Fibroblast of skin of right quadriceps (primary cell): ENCODE results near the gene TIAM2.

ENCODE experiments used
- DNase-seq: peaks from one replicate; pipeline ENCODE4 v3.0.0-alpha.2; 2013

The TIAM2 gene

DNA sequence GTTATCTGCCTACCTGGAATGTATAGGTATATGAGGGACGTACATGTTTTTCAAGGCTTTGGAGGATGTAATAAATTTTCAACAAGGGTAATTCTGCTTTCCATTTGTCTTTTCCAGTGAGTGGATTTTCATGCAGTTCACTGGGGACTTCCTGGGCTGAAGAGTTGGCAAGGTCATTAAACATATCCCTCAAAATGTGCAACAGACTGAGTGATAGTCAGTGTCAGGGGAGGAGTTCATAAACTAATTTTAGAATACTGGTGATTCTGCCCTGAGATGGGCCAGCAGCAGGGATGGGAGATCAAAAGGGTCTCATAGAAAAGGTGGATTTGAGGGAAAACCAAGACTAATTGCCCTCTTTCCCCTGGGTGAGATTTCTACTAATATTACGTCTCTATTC is 146.4 kb downstream of the TIAM2 start:
- no peak for DNase-seq

DNA sequence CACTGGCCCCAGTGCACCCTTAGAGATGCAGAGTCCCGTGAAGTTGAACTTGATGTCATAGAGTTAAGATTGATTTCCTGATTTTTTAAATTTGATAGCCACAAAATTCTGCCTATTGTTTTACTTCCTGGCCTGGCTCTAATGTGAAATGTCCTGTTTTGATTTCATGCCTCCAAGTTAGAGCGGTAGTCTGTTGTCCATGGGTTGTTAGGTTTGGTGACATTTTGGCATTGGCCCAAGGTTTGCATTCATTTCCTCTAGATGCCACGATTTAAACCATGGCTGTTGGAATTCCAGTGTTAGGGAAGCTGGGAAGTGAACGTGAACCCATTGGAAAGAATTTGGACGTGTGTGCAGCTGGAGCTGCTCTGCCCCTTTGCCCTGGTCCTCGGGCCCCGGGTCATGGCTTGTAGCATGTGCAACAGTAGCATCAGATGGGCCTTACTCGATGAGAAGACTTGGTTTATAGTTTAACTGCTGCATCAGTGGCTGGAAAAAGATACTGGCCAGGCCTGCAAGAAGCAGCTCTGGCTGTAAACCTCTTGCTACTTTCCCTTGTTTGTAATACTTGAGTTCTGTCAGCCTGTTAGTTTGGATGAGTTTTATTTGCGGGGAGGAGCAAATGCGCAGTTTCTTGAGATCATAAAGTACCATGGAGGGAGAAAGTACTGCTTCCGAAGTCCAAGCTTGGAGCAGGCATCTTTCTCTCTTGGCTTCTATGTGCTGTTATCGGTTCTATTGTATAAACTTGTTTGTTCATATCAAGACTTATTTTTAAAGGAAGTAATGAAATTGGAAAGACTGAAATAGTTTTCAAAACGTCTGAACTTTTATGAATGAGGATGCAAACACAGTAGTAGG is 147.3 kb downstream of the TIAM2 start:
- no peak for DNase-seq

DNA sequence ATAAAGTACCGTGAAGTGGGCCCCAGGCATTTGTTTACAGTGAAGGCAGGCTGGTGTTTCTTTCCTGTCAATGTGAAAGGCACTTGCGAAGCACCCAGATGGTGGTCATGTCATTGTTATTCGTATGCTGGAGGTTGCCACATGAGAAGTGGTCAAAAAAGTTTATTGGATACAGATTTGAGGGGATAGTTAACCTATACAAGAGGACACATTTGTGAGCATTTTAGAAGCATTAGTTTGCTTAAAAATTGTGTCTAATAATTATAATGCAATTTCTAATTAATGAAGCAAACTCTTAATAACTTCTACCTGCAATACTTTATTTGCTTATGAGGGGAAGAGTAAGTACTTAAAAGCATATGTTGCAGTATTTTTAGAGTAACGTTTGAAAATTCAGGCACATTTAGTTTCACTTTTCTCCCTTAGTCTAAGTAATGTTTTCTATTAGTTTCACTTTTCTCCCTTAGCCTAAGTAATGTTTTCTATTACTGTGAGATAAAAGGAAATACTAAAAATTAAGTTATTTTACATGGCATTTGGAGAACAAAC is 148.0 kb downstream of the TIAM2 start:
- DNase-seq = no peak

DNA sequence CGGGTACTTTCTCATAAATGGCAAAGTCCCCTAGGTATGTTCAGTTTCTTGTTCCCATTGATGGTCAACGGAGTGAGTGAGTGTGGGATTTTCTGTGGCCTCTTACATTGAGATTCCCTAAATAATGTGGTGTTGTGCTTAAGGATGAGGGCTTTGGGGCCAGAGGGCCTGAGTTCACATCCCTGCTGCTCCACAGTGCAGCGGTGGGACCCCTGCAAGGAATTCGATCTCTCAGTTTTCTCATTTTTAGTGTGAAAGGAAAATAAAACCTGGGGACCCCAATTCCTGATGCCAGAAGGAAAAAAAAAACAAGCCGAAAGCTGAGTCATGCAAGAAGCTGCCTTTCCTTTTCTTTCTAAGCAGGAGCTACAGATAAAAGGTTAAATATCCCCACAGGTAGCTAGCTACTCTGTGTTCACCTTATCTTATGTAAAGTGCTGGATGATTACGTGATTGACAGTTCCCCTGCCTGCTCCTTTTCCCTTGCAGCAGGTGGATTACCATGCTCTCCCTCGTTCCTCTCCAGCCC is 148.5 kb downstream of the TIAM2 start:
- no peak for DNase-seq

DNA sequence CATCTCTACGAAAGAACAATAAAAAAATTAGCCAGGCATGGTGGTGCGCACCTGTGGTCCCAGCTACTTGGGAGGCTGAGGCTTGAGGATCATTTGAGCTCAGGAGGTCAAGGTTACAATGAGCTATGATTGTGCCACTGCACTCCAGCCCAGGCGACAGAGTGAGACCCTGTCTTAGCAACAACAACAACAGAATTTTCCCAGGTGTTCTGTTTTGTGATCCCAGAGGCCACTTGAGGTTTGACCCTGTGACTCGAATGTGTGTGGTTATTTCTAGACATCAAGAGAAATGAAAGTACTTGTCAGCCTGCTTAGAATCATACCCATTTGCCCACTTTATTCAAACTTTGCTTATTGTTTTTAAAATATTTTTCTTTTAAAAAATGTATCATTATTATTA is 151.1 kb downstream of the TIAM2 start:
- no peak for DNase-seq

DNA sequence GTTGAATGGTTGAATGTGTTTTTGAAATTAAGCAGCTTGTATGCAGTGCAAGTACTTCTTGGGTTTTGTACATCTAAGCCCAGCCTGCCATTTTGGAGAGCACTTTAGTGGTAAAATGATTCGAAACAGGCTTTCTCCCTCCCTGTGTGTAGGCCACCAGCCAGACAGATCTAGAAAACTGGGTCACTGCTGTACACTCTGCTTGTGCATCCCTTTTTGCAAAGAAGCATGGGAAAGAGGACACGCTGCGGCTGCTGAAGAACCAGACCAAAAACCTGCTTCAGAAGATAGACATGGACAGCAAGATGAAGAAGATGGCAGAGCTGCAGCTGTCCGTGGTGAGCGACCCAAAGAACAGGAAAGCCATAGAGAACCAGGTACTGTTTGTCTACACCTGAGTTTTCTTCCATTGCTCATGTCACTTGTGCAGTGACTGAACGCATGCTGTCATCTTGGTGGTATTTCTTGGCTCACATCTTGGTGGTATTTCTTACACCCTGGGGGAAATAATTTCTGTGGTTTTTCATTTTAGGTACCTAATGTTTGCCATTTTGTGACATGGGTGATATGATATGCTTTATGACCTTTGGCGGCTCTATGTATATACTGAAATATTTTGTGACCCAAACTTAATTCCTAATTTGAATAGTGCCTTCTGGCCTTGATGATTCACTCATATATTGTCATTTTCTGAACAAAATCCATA is 153.0 kb downstream of the TIAM2 start:
- DNase-seq = no peak

DNA sequence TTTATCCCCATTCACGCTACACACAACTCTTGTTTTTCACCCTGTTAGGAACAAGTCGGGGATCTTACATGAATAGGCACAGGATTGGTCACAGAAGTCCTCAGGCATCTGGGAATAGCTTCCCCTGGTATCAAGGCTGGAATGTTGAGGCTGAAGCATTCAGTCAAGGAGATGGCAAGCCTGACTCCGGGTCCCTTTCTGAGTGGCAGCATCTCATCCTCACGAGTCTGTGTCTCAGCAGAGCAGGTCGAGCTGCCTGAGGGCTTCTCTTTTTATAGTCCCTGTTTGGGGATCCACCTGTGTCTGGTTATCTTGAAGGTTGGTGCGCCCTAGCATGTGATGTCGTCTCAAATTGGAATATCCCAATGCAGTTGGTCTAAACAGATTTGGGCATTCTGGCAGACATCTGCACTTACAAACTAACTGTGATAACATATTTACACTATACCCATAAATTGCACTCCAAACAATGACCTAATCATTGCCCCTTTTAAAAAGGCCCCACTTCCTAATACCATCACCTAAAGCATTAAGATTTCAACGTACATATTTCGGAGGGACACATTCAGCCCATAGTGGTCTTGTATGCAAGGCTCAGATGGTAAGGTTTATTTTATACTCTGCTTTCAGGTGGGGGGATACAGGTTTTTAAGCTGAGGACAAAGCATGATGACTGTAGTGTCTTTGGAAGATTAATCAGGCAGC is 156.0 kb downstream of the TIAM2 start:
- no peak for DNase-seq

DNA sequence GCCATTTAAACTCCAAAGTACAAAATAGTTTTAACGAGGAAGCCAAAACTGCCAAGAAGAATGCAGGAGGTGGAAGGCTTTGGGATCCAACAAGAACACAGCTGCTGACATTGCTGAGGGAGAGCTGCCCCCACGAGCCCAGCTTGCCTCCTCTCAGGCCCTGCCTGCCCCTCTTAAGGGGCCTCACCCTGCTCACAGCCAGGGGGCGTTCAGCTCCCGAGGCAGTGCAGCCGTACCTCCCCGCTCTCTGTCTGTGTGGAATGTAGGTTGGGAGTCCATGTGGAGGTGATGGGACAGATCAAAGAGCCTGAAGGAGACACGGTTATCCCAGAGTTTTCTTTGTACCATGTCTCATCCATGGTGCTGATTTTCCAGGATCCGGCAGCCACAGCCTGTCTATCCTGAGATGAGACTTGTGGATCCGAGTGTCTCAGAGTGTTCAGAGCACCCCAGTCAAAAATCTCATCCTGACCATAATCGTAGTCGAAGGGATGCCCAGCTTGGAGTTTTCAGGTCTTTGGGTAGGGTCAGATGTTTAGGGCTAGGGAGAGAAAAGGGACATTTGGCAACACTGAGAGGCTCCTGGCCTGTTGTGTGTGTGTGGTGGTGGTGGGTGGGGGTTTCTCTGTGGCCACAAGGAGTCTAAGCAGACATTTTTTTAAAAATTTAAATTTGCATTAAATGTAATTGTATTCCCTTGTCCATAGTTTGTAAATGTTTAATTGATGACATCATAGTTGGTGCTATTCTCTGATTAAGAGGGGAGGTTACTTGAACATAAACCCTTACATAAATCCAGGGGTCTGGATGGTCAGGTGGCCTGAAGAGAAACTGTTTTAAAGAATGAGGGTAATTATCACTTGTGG is 157.3 kb downstream of the TIAM2 start:
- DNase-seq = no peak

DNA sequence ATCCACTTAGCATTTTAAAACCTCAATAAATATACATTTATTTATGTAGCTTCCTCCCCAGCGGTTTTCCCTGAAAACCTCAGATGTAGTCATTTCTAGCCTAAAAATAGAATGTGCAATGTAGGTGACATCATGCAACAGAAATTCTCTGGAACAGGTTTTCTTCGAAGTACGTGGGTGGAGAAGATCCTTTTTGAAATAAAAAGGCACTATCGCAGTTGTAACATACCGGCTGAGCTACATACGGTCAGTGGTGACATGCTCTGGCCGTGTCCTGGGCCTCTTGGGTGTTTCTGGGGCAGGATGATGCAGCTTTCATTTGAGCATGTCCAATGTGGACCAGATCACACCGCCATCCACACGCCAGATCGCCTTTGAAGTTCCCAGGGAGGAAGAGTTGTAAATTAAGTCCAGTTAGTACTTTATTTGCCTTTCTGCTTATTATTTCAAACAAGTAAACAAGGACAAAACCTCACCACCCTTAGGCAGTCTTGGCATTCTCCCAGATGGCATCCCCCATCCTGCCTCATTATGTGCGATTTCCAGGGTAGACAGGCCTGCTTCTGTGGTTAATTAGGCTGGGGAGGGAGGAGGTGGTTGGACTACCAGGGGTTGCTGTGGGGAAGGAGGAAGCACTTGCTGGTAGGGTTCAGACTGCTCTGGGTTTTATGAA is 159.2 kb downstream of the TIAM2 start:
- DNase-seq = peak; percentile 91

DNA sequence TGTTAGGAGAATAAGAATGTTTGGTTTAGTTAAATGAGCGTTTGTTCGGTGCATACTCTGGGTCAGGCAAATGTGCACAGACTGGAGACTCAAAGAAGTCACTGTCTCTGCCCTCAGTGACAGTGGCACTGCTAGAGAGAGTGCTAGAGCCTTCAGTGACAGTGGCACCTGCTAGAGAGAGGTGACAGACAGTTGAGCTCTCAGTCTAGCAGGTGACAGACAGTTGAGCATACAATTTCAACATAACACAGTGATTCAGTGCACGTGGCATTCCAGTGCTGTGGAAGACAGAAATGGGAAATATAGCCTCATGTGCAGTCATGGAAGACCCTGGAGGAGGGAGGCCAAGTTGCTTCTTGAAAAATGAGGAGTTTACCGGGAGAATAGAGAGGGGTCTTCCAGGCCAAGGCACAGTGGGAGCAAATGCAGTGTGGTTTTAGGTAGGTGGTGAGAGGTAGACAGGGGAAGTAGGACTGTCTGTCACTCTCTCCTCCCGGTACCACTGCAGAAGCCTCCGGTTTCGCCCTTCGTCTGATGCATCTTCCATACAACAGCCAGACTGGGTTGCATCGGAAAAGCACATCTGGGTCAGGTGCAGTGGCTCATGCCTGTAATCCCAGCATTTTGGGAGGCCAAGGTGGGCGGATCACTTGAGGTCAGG is 160.8 kb downstream of the TIAM2 start:
- DNase-seq = no peak

DNA sequence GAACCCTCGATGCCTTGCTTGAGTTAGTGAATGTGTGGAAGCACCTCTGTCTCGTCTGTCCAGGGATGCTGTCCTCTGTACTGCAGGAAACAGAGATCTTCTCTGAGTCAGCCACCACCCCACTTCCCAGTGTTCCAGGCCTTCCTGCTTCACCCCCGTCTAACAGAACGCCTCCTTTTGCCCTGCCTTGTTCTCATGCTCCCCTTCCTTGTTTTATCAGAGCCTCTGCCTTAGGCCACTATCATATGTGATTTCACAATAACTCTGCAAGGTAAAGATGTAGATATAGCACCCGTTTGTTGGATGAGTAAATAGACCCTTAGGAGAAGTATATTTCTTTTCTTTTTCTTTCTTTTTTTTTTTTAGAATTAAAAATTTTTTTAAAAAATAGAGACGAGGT is 162.0 kb downstream of the TIAM2 start:
- no peak for DNase-seq

DNA sequence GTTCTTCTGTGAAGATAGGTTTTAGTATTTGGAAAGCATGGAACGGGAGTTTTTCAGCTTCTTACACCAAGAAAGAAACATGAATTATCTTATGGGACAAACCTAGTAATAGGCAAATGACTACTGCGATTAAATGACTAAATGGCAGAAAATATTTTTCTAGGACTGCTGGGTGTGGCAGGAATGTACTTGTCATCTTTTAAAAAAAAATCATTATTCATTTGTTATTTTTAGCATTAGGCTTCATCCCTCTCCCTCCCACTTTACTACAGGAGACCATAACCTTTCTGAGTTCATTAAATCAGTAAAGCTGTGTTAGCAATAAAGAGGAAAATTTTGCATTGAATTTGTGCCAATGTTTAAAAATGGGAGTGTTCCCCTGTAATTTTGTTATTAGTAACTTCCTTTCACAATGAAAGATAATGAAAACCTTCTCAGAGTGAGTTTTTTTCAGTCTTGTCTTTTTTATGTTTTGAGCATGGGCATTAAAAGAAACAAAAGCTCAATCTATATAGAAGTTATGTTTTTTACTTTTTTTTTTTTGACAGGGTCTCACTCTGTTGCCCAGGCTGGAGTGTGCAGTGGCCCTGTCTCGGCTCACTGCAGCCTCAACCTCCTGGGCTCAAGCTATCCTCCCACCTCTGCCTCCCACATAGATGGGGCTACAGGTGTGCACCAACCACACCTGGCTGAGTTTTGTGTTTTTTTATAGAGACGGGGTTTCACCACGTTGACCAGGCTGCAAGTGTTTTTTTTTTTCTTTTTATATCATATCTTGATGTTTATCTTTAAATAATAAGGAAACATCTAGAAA is 163.1 kb downstream of the TIAM2 start:
- peak; percentile 61 for DNase-seq

DNA sequence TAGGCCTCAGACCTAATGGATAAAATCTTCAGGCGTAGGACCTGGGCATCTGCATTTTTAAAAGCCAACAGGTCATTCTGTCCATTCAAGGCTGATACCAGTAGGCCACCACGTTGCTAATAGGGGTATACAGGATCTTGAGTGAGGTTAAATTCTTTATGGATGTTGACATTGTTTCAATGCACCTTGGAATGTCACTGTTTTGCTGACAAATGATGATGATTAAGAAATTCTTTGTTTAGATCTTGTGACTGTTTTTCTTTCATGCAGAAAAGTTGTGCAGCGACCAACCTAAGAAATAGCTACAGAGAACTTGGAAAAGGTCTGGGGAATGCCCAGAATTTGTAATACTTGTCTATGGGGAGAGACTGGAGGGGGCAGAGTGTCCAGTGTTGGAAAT is 167.6 kb downstream of the TIAM2 start:
- no peak for DNase-seq

DNA sequence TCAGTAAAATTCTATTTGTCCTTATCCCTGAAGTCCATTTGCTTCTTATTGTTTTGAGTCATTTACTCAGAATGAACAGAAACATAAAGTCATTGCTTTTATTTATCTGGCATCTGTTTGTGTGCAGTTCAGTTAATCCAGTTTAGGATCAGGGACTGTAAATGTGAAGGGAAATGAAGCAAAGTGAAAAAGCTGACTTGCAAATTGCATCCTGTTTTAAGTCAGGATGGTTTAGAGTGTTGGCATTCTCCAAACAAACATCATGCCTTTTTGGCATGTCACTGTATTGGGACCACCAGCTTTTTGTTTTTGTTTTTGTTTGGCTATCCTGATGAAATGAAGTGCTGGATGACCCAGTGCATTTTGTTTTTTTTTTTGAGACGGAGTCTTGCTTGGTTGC is 168.5 kb downstream of the TIAM2 start:
- no peak for DNase-seq

DNA sequence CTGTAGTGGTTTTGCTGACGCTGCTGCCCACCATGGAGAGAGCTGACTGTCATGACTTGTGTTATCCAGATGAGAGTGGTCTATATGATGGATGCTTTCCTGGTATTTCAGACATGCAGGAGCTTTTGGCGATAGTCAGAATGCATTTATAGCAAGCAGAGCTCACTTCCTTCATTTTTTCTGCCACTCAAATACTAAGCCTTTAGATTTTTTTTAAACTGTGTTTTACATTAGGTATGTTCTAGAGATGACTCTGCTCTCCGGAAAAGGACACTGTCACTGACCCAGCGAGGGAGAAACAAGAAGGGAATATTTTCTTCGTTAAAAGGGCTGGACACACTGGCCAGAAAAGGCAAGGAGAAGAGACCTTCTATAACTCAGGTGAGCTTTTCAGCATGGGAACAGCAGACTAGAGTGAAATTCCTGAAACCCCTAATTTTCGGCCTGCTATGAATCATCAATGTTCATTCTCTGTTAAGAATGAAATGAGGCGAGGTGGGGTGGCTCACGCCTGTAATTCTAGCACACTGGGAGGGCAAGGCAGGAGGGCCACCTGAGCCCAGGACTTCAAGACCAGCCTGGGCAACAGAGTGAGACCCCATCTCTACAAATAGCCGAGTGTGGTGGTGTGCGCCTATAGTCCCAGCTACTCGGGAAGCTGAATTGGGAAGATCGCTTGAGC is 170.1 kb downstream of the TIAM2 start:
- DNase-seq = no peak

DNA sequence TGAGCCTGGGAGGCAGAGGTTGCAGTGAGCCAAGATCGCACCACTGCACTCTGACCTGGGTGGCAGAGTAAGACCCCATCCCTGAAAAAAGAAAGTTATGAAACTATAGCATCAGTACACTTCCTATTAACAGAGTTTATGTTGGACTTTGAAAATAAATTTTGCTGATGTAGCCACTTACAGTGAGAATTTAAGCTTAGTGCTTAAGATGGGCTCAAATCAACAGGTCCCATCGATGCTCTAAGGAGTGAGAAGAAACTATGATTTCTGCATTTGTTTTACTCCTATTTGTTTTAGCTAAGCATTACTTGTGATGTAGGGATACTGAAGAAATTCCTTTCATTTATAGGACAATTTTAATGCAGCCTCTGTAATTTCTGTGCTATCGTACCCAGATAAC is 175.4 kb downstream of the TIAM2 start:
- no peak for DNase-seq

DNA sequence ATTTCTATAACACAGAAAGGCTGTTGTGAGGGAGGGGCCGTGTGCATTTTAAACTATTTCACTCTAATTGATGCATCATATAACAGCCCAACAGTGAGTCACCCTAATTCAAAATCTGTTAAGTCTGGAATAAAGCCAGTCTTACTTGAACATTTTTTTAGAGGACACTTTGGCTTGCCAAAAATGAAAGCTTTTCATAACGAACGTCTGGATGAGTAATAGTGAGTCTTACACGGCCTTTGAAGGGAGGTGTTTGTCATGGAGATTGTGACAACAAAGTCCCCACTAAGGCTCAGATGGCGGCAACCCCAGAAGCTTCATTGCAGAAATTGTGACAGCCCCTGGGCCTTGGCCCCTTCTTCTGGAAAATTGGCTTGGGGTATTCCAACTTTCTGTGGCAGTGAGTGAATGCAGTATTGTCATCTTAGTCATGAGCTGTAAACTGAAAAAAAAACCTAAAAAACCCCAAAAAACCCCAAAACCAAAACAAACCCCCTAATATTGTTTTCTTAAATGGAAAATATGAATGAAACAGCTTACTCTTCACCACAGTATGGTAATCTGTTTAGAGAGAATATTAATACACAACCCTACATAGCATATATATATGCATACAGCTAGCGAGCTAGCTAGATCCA is 176.1 kb downstream of the TIAM2 start:
- DNase-seq = peak; percentile 98

DNA sequence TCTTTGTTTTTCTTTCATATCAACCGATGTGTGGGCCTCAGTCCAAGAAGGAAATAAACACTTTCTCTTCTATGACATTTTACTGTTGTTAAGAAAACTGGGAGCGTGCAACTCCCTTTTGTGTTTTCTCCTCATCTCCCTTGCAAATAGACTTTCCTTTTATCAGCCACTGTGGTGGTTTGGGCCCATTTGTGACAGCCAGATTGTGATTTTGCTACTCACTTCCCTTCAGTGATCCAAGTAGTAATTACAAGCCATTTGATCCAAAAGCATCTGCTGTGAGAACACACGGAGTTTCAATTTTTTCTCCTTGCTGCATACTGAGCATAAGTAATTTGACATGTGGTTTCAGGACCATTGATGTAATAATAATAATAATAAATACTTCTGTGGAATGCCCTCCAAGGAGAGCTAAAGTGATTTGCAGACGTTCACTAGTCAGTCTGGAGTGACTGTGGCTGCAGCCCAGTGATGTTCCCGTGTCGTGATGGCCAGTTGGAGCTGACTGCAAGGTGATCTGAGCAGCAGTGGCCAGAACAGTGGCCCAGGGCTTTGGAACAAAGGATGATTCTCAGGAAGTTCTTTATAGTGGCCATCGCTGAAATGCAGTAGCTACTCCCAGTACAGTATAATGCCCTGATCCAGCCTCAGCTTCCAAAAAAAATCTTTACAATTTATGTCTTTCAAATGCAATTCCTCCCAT is 176.8 kb downstream of the TIAM2 start:
- peak; percentile 67 for DNase-seq
